Stimulated activated CD8-positive, alpha-beta memory T cell treated with anti-CD3 and anti-CD28 coated beads, Interleukin-15, amount 100 ng/mL, for 4 hours (primary cell): ENCODE results near the gene SDF4.
A peak's percentile ranks its signal among the peaks of the same experiment; 100 is the strongest.

Experiments used
- DNase-seq, 2 donors: peaks; one replicate each; pipeline ENCODE4 v3.0.0-alpha.2; 2020; ENCODE audit warnings: low read depth in 2 of 2

The SDF4 gene

DNA sequence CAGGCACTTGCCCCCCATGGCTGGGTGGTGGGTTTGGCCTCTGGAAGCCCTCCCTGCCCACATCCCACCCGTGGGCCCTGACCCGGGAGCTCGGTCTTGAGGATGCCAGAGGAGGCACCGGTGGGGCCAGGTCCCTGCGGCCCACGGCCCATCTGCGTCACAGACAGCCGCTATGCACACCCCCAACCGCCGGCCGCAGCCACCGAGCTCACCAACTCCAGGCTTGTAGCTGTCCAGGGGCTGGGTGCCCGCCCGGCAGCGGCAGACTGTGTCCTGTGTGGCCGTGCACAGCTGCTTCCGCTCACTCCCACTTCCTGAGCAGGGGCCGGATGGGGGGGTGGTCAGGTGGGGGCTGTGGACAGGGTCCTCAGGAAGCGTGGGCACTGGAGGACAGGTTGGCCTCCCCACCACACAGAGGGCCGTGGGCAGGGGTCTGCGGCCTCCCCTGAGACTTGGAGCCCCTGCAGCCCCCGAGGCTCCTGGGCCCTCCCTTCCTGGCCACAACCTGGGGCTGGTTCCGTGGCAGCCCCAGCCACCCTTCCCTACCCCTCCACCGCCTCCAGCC is 18.9 kb downstream of the SDF4 start:
- DNase-seq = peak in 1 of 2 donors; percentile 37

DNA sequence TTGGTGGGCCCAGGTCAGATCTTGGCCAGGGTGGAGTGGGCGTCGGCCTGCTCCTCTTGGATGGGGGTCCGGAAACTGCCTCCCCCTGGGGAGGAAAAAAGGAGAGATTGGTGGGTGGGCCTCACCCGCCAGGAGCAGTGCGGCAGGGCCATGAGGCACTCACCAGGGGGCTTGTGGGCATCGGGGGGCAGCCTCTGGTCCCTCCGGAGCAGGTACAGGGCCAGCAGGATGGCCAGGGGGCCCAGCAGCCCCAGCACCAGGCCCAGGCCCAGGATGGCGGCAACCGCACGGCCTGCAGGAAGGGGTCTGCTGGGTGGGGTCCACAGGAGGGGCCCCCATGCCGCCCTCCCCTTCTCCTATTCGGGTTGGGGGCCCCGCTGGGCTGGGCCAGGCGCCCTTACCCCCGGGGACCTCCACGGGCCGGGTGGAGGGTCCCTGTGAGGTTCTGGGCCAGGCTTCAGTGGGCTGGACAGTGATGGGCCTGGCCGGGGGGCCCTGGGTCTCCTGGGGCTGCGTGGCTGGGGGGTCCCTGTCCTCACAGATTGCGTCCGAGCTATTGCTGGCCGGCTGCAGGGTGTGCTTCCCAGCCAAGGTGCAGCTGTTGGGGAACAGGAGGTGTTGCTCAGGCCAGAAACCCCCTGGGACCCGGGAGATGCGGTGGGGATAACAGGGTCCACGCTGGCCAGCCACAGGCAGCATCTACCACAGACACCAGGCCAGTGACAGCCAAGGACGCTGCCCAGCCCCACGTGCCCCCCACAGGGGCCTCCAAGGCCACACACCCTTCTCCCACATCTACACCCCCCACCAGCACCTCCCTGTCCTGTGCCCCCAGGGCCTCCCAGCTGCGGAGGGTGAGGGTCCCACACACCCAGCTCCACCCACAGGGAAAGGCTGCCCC is 20.0 kb downstream of the SDF4 start:
- DNase-seq = no peak

DNA sequence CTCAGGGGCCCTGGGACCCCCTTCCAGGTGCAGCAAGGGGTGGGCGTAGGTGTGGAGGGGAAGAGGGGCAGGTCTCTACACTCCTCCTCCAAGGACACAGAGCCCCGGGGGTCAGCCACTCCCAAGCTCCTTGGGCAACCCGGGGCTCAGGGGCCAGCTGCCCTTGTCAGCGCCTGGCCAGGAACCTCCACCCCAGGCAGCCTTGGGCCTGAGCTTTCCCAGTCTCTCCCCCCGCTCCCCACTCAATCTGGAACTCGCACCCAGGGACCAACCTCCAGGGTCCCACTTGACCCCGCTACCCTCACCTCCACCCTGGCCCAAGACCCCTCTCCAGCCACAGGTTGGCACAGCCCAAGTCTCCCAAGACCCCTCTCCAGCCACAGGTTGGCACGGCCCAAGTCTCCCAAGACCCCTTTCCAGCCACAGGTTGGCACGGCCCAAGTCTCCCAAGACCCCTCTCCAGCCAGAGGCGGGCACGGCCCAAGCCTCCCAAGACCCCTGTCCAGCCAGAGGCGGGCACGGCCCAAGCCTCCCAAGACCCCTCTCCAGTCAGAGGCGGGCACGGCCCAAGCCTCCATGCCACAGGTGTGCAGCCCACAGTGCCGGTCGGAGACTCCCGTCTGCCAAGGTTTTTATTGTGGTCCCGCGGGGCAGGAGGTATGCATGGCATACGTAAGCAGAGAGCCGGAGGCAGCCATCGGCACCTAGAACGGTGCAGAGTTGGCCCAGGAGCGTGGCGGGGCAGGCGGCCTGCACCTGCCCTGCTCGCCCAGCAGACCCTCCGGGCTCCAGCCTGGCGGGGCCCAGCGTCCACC is 20.9 kb downstream of the SDF4 start:
- no peak for DNase-seq

DNA sequence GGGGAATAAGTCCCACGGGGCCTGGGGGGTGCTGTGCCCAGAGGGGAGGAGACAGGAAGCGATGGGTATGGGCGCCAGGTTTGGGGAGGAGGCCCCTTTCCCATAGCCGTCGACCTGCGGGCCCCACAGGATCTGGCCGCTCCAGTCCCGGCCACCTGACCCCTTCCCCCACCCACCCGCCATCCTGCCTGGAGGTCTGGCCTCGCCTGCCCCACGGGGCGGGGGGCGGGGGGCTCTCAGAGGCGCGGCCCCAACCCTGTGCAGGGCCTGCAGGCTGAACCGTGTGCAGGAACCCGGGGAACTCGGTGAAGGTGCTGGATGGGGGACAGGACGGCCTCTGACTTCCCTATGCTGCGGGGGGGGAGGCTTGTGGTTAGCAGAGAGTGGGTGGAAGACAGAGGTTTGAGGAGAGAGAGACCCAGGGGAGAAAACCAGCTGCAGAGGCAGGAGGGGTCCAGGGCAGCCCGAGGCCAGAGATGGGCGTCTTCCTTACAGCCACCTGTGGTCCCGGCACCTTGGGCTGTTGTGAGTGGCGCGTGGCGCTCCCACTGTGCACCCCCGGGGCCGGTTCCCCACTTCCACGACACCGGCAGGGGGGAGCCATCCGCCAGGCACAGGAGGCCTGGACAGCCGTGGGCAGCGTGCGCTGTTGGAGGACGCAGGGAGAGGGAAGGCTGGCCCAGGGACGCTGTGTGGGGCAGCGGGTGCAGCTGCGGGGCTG is 22.9 kb downstream of the SDF4 start:
- no peak for DNase-seq

DNA sequence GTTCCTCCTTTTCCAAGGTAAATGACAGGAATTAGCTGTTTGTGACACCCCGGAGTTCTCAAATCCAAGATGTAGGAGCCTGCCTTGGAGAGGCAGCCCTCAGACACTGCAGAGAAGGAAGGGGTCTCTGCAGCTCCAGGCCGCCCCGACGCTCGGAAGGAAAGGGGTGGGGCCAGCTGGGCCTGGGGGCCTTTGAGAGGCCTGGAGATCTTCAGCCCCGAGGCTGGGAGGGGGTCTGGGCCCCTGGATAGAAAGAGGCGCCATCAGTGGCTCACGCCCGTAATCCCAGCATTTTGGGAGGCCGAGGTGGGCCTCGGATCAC is 24.3 kb downstream of the SDF4 start:
- no peak for DNase-seq

DNA sequence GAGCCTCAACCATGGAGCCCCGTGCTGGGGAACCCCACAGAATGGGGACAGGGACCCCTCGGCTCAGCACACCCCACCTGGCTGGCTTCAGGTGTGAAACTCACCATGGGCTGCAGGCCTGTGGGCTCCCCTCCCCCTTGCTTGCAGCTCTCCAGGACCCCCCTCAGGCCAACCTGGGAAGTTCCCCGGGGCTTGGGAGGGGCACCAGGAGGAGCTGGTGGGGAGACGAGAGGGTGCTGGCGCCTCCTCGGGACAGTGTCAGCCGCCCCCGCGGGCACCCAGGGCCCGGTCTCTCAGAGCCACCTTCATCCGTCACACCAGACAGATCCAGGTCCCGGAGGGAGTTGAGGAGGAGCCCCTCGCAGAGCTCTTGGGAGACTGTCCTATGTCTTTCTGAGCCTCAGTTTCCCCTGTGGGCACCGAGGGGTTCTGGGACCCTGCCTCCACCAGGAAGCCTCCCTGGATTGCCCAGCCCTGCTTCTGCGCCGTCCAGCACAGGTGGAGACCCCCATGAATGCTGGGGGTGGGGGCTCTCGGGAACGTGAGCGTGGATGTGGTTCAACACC is 24.8 kb downstream of the SDF4 start:
- no peak for DNase-seq

DNA sequence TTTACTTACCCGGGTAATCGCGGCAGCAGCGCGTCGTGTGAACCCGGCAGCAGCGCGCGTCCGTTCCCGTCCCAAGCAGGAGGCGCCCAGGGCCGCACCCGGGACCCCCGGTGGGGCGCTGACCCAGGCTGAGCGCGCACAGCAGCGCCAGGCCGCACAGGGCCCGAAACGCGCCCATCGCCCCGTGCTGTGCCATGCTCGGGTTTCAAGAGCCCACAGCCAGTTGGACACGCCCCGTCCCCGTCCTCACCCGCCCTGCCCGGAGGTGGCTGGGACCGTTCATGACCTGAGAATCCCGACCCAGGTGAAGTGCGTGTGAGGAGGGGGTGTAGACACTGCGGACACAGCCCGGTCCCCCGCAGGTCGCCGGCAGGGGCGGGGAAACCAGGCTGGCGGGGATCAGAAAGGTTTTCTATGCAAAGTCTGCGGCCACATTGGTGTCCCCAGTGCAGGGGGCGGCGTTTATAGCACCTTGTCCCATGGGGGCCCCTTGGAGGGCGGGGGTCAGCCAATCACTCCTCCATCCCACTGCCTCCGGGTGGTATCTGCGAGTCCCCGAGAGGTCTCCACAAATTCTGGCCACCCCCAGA is 25.3 kb downstream of the SDF4 start, which contains the start of gene TNFRSF18:
TNFRSF18 (minus strand) TSS at position 217 of the 590 bp plus-strand sequence; CDS start at position 196, 21 bp downstream.
- no peak for DNase-seq

DNA sequence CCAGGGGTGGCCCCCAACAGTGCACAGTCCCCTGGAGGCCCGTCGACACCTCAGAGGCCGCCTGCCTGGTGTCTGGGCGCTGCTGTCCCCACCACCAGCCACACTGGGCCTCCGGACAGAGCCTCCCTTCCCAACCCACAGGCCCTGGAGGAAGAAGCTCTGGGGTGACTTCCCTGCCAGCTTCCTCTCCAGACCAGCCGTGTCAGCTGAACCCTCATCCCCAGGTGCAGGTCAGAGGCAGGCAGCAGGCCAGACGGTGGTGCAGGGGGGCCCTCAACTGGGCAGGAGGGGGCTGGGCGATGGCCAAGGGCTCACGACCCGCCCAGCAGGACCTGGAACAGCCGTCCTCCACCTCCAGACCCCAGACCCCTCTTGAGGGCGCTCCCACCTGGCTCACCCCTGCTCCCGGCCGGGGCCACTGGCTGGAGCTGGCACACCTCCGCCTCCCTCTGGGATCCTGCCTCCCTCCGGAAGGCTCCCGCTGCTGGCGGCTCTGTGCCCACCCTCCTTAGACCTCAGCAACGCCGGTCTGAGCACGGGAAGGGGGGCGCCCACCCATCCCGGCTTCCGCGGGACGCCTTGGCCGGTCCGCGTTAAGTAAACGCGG is 25.9 kb downstream of the SDF4 start:
- DNase-seq = no peak

DNA sequence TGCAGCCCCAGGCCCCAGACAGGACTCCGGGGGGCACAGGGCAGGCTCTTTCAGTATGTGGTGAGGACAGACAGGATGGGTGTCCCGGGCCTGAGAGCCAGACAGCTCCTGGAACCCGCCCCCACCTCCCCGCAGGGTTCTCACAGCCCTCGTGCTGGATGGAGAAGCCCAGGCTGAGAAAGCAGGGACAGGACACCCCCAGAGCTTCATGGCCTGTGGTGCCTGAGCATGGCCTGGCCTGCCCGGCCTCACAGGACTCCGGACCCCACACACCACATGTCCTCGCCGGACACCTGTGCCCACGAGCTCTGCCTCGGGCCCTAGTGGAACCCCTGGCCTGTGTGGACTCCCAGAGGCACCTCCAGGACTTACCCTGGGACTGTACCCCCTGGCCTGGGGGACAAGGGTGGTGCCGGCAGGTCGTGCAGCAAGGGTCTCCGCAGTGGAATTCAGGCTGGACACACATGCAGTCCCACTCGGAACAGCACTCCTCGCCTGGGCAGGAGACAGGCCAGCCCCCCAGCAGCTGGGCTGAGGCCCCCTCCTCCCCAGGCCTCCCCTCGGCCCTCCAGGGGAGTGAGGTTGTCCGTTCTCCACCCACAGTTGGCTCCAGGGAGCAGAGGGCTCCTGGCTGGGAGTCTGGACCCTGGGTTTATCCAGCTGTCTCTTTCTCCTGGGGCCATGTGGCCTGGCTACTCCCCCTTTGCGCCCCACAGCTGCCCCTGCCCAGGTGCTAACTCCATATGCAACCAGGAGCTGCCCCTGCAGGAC is 26.6 kb downstream of the SDF4 start:
- DNase-seq = no peak

DNA sequence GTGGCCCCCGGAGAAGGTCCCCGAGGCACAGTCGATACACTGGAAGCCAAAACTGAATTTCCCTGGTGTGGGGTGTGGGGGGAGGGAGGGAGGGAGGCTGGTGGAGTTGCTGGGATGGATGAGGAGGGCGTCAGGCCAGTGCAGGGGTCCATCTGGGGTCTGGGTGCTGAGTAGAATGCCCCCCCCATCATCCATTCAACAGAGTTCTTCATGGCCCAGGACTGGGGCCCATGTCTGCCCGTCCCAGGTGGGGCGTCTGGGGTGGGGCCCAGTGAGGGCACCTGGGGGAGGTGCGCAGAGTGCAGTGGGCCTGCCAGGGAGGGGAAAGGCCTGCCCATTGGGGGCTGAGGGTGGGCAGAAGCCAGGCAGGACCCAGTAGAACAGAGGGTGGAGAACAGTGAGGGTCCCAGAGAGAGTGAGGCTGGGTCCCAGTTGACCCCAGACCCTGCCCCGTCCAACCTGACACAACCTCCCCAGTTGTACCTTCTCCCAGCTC is 27.3 kb downstream of the SDF4 start:
- no peak for DNase-seq

DNA sequence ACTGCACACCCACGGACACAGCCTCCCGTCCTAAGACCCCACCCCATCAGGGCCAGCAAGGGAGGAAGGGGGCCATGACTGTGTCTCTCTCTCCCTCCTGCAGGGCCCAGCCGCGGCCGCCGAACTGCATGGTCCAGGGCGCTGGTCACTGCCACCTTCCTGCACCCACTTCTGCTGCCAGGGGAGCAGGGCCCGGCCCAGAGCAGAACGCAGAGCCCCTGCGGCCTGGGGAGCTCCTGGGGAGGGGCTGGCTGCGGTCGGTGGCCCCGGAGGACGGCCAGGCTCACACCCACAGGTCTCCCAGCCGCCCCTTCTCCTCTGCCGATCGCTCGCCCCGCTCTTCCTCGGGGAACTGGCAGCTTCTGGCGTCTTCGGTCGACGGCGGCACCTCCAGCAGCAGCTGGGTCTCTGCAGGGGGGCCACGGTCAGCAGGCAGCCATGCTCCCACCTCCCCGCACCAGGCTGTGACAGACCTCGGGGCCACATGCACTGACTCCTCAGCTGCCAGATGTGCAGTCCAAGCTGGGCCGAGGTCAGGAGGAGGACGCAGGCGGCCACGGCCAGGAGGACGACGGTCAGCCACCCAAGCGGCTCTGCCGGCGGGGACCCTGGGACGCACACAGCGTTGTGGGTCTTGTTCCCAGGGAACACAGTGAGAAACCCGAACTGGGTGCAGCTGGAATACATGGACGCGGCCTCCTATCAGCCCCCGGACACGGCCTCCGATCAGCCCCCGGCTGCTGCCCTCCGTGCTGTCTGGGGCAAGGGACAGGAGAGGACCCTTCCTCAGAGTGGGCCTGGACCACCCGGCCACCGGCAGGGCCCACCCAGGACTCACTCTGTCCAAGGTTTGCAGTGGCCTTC is 28.0 kb downstream of the SDF4 start:
- DNase-seq = no peak

DNA sequence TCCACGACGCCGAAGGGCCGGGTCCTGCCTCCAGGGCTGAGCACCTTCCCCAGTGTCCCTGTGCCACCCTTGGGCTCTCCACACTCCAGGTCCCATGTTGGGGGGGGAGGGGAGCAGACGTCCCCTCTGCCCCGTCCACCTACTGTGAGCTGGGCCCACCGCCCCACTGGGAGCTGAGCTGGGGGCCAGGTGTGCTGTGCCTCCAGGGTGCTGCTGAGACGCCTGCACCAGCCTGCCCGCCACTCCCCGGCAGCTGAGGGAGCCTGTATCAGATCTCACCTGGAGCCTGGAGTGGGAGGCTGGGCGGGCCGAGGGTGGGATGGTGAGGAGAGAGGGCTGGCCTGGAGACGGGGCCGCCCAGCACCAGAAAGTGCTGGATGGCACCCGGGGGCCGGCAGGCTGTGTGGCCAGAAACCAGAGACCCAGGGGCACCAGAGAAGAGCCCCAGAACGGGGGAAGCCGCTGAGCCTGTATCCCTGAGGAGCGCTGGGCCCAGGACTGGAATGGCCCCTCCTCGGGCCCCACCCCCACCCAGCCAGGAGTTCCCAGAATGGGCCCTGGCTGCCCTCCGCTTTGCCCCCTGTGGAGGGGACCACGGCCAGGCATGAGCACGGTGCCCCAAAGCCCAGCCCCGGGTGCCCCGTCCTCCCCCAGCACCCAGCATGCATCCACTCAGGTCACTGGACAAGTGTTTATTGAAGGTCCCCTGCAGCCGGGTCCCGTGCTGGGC is 28.8 kb downstream of the SDF4 start:
- no peak for DNase-seq

DNA sequence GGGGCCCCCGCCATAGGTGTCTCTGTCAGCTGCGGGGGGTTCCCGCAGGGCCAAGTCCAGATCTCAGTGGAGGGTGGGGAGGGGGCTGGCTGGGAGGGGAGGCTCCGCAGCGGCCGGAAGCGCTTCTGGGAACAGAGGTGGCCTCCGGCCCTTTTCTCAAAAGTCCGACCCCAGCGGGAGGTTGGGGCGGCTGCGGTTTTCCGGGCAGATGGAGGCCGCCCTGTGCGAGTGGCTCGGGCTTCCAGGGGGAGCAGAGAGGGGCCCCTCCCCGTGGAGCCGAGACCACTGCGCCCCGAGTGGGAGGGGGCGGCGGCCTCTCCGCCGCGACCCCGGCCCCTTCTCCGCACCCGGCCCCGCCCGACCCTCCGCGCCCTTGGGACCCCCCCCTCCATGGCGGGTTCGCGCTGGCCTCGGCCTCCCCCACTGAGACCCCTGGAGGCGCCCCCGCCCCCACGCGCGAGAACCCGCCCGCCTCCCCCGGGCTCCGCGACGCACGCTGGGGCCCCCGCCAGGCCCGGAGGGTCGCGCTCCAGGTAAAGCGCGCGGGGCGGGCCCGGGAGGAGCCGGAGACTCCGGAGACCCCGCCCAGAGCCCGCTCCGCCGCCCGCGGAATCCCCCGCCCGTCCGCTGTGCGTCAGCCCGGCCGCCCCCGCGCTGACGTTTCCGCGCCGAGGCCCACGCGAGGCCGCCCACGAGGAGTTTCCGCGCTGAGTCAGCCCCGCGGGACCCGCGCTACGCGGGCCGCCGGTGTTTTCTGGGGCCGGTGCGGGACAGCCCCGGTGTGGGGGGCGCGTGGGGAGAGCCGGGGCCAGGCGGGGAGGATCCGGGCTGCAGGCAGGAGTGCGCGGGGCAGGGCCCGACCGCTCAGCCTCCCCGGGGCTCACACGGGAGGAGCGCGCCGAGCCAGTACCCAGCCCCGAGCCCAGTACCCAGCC is 30.7 kb downstream of the SDF4 start:
- peak; percentile 85 to 93 for DNase-seq

DNA sequence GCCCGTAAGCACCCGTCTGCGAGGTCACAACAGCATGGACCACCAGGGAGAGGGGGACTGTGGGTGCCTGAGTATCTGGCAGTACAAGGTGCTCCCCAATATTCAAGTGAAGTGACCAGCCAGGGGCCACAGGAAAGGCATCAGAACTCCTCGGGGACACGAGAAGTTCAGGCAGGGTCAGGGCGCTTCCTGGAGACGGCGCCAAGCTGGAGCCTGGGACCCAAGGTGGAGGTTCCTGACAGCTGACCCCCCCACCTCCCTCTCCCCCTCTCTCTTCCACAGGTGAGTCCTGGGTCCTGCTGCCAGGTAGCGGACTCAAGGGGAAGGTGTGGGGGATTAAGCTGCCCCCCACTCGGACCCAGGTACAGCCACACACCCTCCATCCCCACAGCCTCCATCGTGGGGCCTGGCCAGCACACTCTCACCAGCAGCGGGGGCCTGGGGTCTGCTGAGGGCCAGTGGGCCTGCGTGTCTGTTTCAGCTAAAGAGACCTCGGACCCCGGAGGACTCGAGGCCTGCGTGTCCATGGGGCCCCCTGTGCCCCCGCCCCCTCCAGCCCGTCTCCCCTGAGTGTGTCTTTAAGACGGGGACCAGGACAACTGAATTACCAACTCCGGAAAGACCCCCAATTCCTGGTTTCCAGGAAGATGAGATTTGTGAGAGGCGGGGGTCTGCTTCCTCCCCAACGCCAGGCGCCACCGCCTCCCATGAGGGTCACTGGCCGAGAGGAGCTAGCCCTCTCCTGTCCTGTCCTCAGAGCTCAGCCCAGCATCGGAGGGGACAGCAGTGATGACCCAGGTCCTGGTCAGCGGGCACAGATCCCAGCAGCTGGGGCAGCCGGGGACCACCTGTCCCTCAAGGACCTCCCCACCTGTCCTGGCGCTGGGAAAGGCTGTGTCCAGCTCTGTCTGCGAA is 31.6 kb downstream of the SDF4 start:
- DNase-seq = no peak

DNA sequence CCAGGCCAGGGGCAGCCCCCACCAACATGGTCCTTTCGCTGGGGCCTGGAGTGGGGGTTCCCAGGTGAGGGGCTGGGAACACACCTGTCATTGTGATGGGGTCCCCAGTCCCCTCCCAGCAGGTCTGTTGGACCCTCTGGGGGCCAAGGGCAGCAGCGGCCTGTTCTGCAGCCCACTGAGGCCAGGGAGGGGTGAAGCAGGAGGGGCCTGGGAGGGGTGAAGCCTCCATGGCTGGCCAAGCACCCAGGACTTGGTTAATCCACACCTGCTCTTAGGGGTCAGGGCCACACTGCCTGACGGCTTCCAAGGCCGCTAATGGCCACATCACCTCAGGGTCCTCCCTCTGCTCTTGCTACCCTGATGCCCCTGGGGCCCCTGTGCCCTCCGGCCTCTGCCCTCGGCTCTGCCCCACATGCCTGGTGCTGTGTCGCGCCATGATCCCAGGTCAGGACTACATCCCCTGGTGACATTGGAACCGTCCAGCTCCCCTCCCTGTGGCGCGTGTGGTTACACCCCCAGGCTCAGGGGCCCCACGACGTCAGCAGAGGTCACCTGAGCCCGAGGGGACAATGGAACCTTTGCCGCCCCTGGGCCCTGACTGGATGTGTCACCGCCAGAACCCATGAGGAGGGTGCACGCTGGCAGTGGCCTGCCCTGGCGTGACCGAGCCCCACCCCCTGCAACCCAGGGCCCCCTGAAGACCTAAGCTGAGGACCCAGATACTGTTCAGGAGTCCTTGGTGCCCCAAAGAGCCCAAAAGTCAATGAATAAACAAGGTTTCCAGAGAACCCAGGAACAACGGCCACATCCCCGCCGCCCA is 32.5 kb downstream of the SDF4 start:
- DNase-seq = no peak
